HCT116 (cell line): ENCODE measurements around the gene CYP27A1. TPM values are rescaled to one million over a fixed set of nuclear protein-coding genes. Genes with fewer than 3 reads are reported as not detected.

Experiments used
- ATAC-seq: fragments of 200-7000 bp; cut with Tn5 transposase; 2 replicates; pipeline ENCODE4 v1.9.1; 2020; ENCODE audit warnings: mild to moderate bottlenecking, moderate library complexity
- BruUV-seq: library from RNA; stranded (reverse); fragments of 400-500 nt; replicated peaks from 2 replicates; lab custom pipeline; 2021; lab: Mats Ljungman, UMichigan
- CTCF ChIA-PET: fragments of 300-600 bp; sonication (Branson Sonifier 250); formaldehyde crosslinking; loops from one replicate; lab custom pipeline; 2021; ENCODE audit warnings: antibody characterized with exemption; lab: Charles Lee
- POLR2A ChIA-PET: fragments of 300-600, 350-600 bp; sonication (Branson Sonifier 250); formaldehyde crosslinking; loops from one replicate; lab custom pipeline; 2021; ENCODE audit warnings: antibody characterized with exemption; lab: Charles Lee
- RAD21 ChIA-PET, 2 experiments: fragments of 300-600 bp; sonication (Branson Sonifier 250); formaldehyde crosslinking; loops; one replicate each; lab custom pipeline; 2023; ENCODE audit warnings: low total read pairs in 2 of 2; ENCODE audit not compliant: uncharacterized antibody in 2 of 2, unreplicated experiment in 2 of 2, low non-redundant PET in 1 of 2; lab: Charles Lee
- DNase-seq: peaks from one replicate; pipeline ENCODE4 v3.0.0-alpha.2; 2010; ENCODE audit warnings: low read depth, low spot score
- H2AFZ ChIP-seq: fragments of 200-600 bp; shearing (Covaris generic), sonication (generic); 2 replicates; pipeline ENCODE4 v1.6.1; 2017; ENCODE audit warnings: low read depth, mixed run types, mixed read lengths, antibody characterized with exemption, low read length; ENCODE audit not compliant: poor library complexity, severe bottlenecking
- H3K27ac ChIP-seq: 2 replicates; pipeline ENCODE4 v1.5.1; 2012; ENCODE audit warnings: low read depth, low read length
- H3K27me3 ChIP-seq: fragments of 200-600 bp; sonication (generic); 2 replicates; pipeline ENCODE4 v1.6.1; 2016; ENCODE audit warnings: mixed run types, low read length, mixed read lengths; ENCODE audit not compliant: insufficient read depth
- H3K36me3 ChIP-seq, 2 experiments: fragments of 200-500 bp in 1 of 2; fragments of 200-600 bp in 1 of 2; sonication (Bioruptor generic) in 1 of 2; sonication (generic) in 1 of 2; 2 replicates each; pipeline versions ENCODE4 v1.5.1 to v1.6.1; 2014 to 2016; ENCODE audit warnings: low read length in 2 of 2, inconsistent platforms in 1 of 2, mixed read lengths in 1 of 2, mixed run types in 1 of 2; ENCODE audit not compliant: insufficient read depth in 2 of 2, control insufficient read depth in 1 of 2
- H3K4me1 ChIP-seq, 2 experiments: fragments of 200-600 bp in 1 of 2; sonication (generic) in 1 of 2; 2 replicates each; pipeline versions ENCODE4 v1.5.1 to v1.6.1; 2012 to 2017; ENCODE audit warnings: low read length in 2 of 2, inconsistent platforms in 1 of 2, mild to moderate bottlenecking in 1 of 2, mixed read lengths in 1 of 2, mixed run types in 1 of 2, moderate library complexity in 1 of 2; ENCODE audit not compliant: insufficient read depth in 2 of 2, control insufficient read depth in 1 of 2
- H3K4me2 ChIP-seq: fragments of 200-600 bp; sonication (generic); 2 replicates; pipeline ENCODE4 v1.6.1; 2017; ENCODE audit warnings: mixed run types, low read length, mixed read lengths
- H3K4me3 ChIP-seq, 2 experiments: fragments of 200-600 bp in 1 of 2; sonication (generic) in 1 of 2; replicated peaks in 1 of 2; 2 replicates each; pipeline ENCODE4 v1.5.1; 2011 to 2016; ENCODE audit warnings: low read length in 2 of 2, control low read depth in 1 of 2, low read depth in 1 of 2, mild to moderate bottlenecking in 1 of 2, mixed read lengths in 1 of 2, mixed run types in 1 of 2
- H3K79me2 ChIP-seq: fragments of 200-600 bp; sonication (generic); 2 replicates; pipeline ENCODE4 v1.6.1; 2017; ENCODE audit warnings: mild to moderate bottlenecking, mixed run types, low read length, moderate library complexity, mixed read lengths; ENCODE audit not compliant: insufficient read depth
- H3K9ac ChIP-seq: fragments of 200-600 bp; sonication (generic); 2 replicates; pipeline ENCODE4 v1.6.1; 2016; ENCODE audit warnings: low read length, mixed read lengths
- H3K9me2 ChIP-seq: fragments of 200-600 bp; sonication (generic), shearing (Covaris generic); 2 replicates; pipeline ENCODE4 v1.6.1; 2017; ENCODE audit warnings: mixed run types, mild to moderate bottlenecking, moderate library complexity; ENCODE audit not compliant: insufficient read depth
- H3K9me3 ChIP-seq, 2 experiments: fragments of 200-500 bp in 1 of 2; fragments of 200-600 bp in 1 of 2; sonication (Bioruptor generic) in 1 of 2; sonication (generic) in 1 of 2; 2 replicates each; pipeline ENCODE4 v1.6.1; 2014 to 2017; ENCODE audit warnings: low read length in 2 of 2, mixed read lengths in 2 of 2, inconsistent platforms in 1 of 2, low read depth in 1 of 2, mild to moderate bottlenecking in 1 of 2, mixed run types in 1 of 2, moderate library complexity in 1 of 2; ENCODE audit not compliant: control insufficient read depth in 1 of 2, insufficient read depth in 1 of 2
- H4K20me1 ChIP-seq: fragments of 200-600 bp; sonication (generic), shearing (Covaris generic); 2 replicates; pipeline ENCODE4 v1.6.1; 2017; ENCODE audit warnings: mixed run types, mild to moderate bottlenecking, moderate library complexity; ENCODE audit not compliant: insufficient read depth
- CBX3 ChIP-seq: IDR thresholded peaks from 2 replicates; pipeline ENCODE4 v1.6.1; 2012; ENCODE audit warnings: low read depth
- EGR1 ChIP-seq: IDR thresholded peaks from 2 replicates; pipeline ENCODE4 v1.6.1; 2012; ENCODE audit warnings: low read depth
- ELF1 ChIP-seq: IDR thresholded peaks from 2 replicates; pipeline ENCODE4 v1.6.1; 2012; ENCODE audit warnings: low read depth, borderline replicate concordance
- EZH2 ChIP-seq: fragments of 200-600 bp; sonication (generic); IDR thresholded peaks from 2 replicates; pipeline ENCODE4 v1.6.1; 2017; ENCODE audit warnings: antibody characterized with exemption, mixed run types
- EZH2phosphoT487 ChIP-seq: fragments of 200-600 bp; IDR thresholded peaks from 2 replicates; pipeline ENCODE4 v1.6.1; 2018; ENCODE audit warnings: antibody characterized with exemption, borderline replicate concordance
- FOSL1 ChIP-seq: IDR thresholded peaks from 2 replicates; pipeline ENCODE4 v1.6.1; 2012; ENCODE audit warnings: low read depth
- JUND ChIP-seq: IDR thresholded peaks from 2 replicates; pipeline ENCODE4 v1.6.1; 2012
- MAX ChIP-seq: IDR thresholded peaks from 2 replicates; pipeline ENCODE4 v1.6.1; 2012
- POLR2AphosphoS5 ChIP-seq: IDR thresholded peaks from 2 replicates; pipeline ENCODE4 v1.6.1; 2011; ENCODE audit warnings: mild to moderate bottlenecking, low read depth, low read length, moderate library complexity
- REST ChIP-seq: IDR thresholded peaks from 2 replicates; pipeline ENCODE4 v1.6.1; 2012; ENCODE audit warnings: low read depth
- SP1 ChIP-seq: IDR thresholded peaks from 2 replicates; pipeline ENCODE4 v1.6.1; 2012; ENCODE audit warnings: low read depth
- TCF7L2 ChIP-seq: IDR thresholded peaks from 2 replicates; pipeline ENCODE4 v1.7.0; 2011; ENCODE audit warnings: borderline replicate concordance, inconsistent platforms; ENCODE audit not compliant: insufficient read depth, insufficient read length; ENCODE audit errors: extremely low read depth
- YY1 ChIP-seq: IDR thresholded peaks from 2 replicates; pipeline ENCODE4 v1.6.1; 2011; ENCODE audit warnings: low read length, low read depth, moderate library complexity, mild to moderate bottlenecking; ENCODE audit not compliant: insufficient replicate concordance; ENCODE audit errors: extremely low read depth
- ZFX ChIP-seq: fragments of 450-650 bp; IDR thresholded peaks from 2 replicates; pipeline ENCODE4 v1.6.1; 2017
- intact Hi-C: fragments of 100-400 bp; cut with micrococcal nuclease; formaldehyde crosslinking; loops from 2 replicates; pipeline ENCODE4 v1.10.0; 2022
- total RNA-seq: library from RNA; stranded (reverse); gene quantifications from one replicate; pipeline ENCODE4 v1.2.1, GENCODE V29; 2021; ENCODE audit not compliant: unreplicated experiment
- TF ChIP-seq, protein P1 (sequence below): IDR thresholded peaks from 2 replicates; pipeline ENCODE4 v1.6.1; 2011; ENCODE audit warnings: mild to moderate bottlenecking, low read length, moderate library complexity; ENCODE audit not compliant: insufficient replicate concordance; ENCODE audit errors: extremely low read depth

CYP27A1 gene
- total RNA-seq, 1 experiment from 2014 or later: 1.6 TPM

- TF ChIP-seq REST (no peak), EGR1 (no peak), JUND (no peak), TCF7L2 (no peak)
These were observed 68.8 kb downstream of the CYP27A1 start (continued) for GRCh38 chr2:218850796-218851195.

GRCh38 chr2:218851286-218851685, 69.3 kb downstream of the CYP27A1 start:
- intact Hi-C loops: no loop called here
- RAD21 ChIA-PET: no interaction called here
- H4K20me1 ChIP-seq: no peaks in the 10 kb centered on the region
- H3K27me3 ChIP-seq: no peaks in the 10 kb centered on the region
- TF ChIP-seq REST (no peak), TCF7L2 (no peak), YY1 (no peak), POLR2AphosphoS5 (no peak), ZFX (no peak), SP1 (no peak), FOSL1 (no peak), ELF1 (no peak), EZH2phosphoT487 (no peak), CBX3 (no peak), MAX (no peak), EZH2 (no peak), JUND (no peak)
- TF ChIP-seq, protein P1, sequence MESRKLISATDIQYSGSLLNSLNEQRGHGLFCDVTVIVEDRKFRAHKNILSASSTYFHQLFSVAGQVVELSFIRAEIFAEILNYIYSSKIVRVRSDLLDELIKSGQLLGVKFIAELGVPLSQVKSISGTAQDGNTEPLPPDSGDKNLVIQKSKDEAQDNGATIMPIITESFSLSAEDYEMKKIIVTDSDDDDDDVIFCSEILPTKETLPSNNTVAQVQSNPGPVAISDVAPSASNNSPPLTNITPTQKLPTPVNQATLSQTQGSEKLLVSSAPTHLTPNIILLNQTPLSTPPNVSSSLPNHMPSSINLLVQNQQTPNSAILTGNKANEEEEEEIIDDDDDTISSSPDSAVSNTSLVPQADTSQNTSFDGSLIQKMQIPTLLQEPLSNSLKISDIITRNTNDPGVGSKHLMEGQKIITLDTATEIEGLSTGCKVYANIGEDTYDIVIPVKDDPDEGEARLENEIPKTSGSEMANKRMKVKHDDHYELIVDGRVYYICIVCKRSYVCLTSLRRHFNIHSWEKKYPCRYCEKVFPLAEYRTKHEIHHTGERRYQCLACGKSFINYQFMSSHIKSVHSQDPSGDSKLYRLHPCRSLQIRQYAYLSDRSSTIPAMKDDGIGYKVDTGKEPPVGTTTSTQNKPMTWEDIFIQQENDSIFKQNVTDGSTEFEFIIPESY: no peak
- TF ChIP-seq, all 23 proteins: peak for 0
- H3K9ac ChIP-seq: no peak overlapping the region
- ChIA-PET POLR2A (interaction anchor here (1.1 kb wide), 1 partner anchor 46 kb away, joined by 3 read pairs; no protein-coding TSS in a partner anchor), CTCF (interaction anchor here (1.4 to 4.3 kb wide), 6 partner anchors 10 to 304 kb away, joined by 4 to 35 read pairs (median 8); no protein-coding TSS in a partner anchor)
- ATAC-seq (no peak), DNase-seq (no peak)
- BruUV-seq: no TSS peak
- H3K9me3 ChIP-seq: no peaks in the 10 kb centered on the region
- no peaks in the 10 kb centered on the region for H3K36me3 ChIP-seq
- H3K4me2 ChIP-seq: no peak overlapping the region
- H3K9me2 ChIP-seq: no peaks in the 10 kb centered on the region
- H3K4me1 ChIP-seq: peaks cover 32 to 67% of the 10 kb centered on the region in 2 experiments
- H3K79me2 ChIP-seq: no peaks in the 10 kb centered on the region
- no peak overlapping the region for H3K27ac ChIP-seq
- H2AFZ ChIP-seq: no peak overlapping the region
- H3K4me3 ChIP-seq: no peak overlapping the region
